IMR-90 (cell line): Measurements from ENCODE around the gene GPATCH2. TPM values are rescaled to one million over a fixed set of nuclear protein-coding genes. Genes with fewer than 3 reads are reported as not detected.

Source experiments
- ATAC-seq: fragments of 200-7000 bp; cut with Tn5 transposase; 2 replicates; pipeline ENCODE4 v1.9.1; 2020; ENCODE audit warnings: low read depth, mild to moderate bottlenecking, moderate library complexity
- BruUV-seq: library from RNA; stranded (reverse); fragments of 400-500 nt; replicated peaks from 2 replicates; lab custom pipeline; 2021; lab: Mats Ljungman, UMichigan
- CTCF ChIA-PET: fragments of 300-600 bp; formaldehyde crosslinking; extraction: SDS; loops from one replicate; lab custom pipeline; 2021; ENCODE audit warnings: antibody characterized with exemption; lab: Yijun Ruan, JAX
- POLR2A ChIA-PET: fragments of 300-600 bp; sonication (Branson Sonifier 250); formaldehyde crosslinking; loops from one replicate; lab custom pipeline; 2022; ENCODE audit warnings: antibody characterized with exemption; ENCODE audit not compliant: unreplicated experiment; lab: Charles Lee
- DNase-seq: peaks from one replicate; pipeline ENCODE4 v3.0.0; 2013
- H2AFZ ChIP-seq: replicated peaks from 2 replicates; pipeline ENCODE3; 2013; ENCODE audit warnings: low read length, mild to moderate bottlenecking; ENCODE audit not compliant: poor library complexity
- H2AK5ac ChIP-seq: 2 replicates; pipeline ENCODE4 v1.6.1; 2013; ENCODE audit warnings: low read depth, low read length, inconsistent platforms
- H2AK9ac ChIP-seq: replicated peaks from 2 replicates; pipeline ENCODE3; 2013; ENCODE audit warnings: mild to moderate bottlenecking, low read depth, low read length, moderate library complexity; ENCODE audit not compliant: poor library complexity
- H2BK120ac ChIP-seq: 2 replicates; pipeline ENCODE4 v1.6.1; 2013; ENCODE audit warnings: low read depth, low read length, inconsistent platforms
- H2BK15ac ChIP-seq: 3 replicates; pipeline ENCODE4 v1.6.1; 2013; ENCODE audit warnings: low read depth, low read length, inconsistent platforms
- H2BK20ac ChIP-seq: 2 replicates; pipeline ENCODE4 v1.6.1; 2013; ENCODE audit warnings: low read depth, mild to moderate bottlenecking, inconsistent platforms, low read length, moderate library complexity
- H2BK5ac ChIP-seq: 2 replicates; pipeline ENCODE4 v1.6.1; 2013; ENCODE audit warnings: mild to moderate bottlenecking, low read depth, low read length, inconsistent platforms; ENCODE audit not compliant: poor library complexity, severe bottlenecking
- H3K14ac ChIP-seq: replicated peaks from 2 replicates; pipeline ENCODE4 v1.6.1; 2013; ENCODE audit warnings: low read depth, low read length, inconsistent platforms
- H3K18ac ChIP-seq: 2 replicates; pipeline ENCODE4 v1.6.1; 2013; ENCODE audit warnings: low read depth, low read length, control low read depth
- H3K23ac ChIP-seq: 2 replicates; pipeline ENCODE4 v1.6.1; 2013; ENCODE audit warnings: low read depth, low read length, inconsistent platforms
- H3K27ac ChIP-seq: 2 replicates; pipeline ENCODE4 v1.5.1; 2013; ENCODE audit warnings: mild to moderate bottlenecking, control low read depth, low read length; ENCODE audit not compliant: insufficient read depth
- H3K27me3 ChIP-seq: 2 replicates; pipeline ENCODE4 v1.6.1; 2013; ENCODE audit warnings: low read length; ENCODE audit not compliant: control insufficient read depth, insufficient read depth
- H3K36me3 ChIP-seq: 2 replicates; pipeline ENCODE4 v1.6.1; 2013; ENCODE audit warnings: low read length, mixed read lengths; ENCODE audit not compliant: control insufficient read depth, insufficient read depth
- H3K4ac ChIP-seq: 2 replicates; pipeline ENCODE4 v1.6.1; 2013; ENCODE audit warnings: low read depth, low read length, inconsistent platforms
- H3K4me1 ChIP-seq: 2 replicates; pipeline ENCODE4 v1.6.1; 2013; ENCODE audit warnings: low read length, mixed read lengths; ENCODE audit not compliant: control insufficient read depth, insufficient read depth
- H3K4me2 ChIP-seq: 2 replicates; pipeline ENCODE4 v1.6.1; 2013; ENCODE audit warnings: low read depth, mild to moderate bottlenecking, control low read depth, low read length, moderate library complexity
- H3K4me3 ChIP-seq: 2 replicates; pipeline ENCODE4 v1.5.1; 2013; ENCODE audit warnings: low read depth, mild to moderate bottlenecking, control low read depth, low read length, moderate library complexity; ENCODE audit not compliant: insufficient read depth
- H3K56ac ChIP-seq: 2 replicates; pipeline ENCODE4 v1.6.1; 2013; ENCODE audit warnings: low read length, inconsistent platforms; ENCODE audit not compliant: insufficient read depth; ENCODE audit errors: extremely low read depth
- H3K79me1 ChIP-seq, 2 experiments: 2 replicates each; pipeline ENCODE4 v1.6.1; 2013; ENCODE audit warnings: low read length in 2 of 2, inconsistent platforms in 1 of 2, low read depth in 1 of 2
- H3K9ac ChIP-seq: 2 replicates; pipeline ENCODE4 v1.6.1; 2013; ENCODE audit warnings: low read depth, low read length, control low read depth
- H3K9me1 ChIP-seq: 2 replicates; pipeline ENCODE4 v1.6.1; 2013; ENCODE audit warnings: low read length, inconsistent platforms; ENCODE audit not compliant: insufficient read depth
- H3K9me3 ChIP-seq: 2 replicates; pipeline ENCODE4 v1.6.1; 2013; ENCODE audit warnings: low read length; ENCODE audit not compliant: control insufficient read depth, insufficient read depth
- H4K20me1 ChIP-seq: 2 replicates; pipeline ENCODE4 v1.6.1; 2013; ENCODE audit warnings: low read length, inconsistent platforms; ENCODE audit not compliant: insufficient read depth
- H4K5ac ChIP-seq: 2 replicates; pipeline ENCODE4 v1.6.1; 2013; ENCODE audit warnings: mild to moderate bottlenecking, low read depth, low read length, control low read depth
- H4K8ac ChIP-seq, 2 experiments: 2 replicates each; pipeline ENCODE4 v1.6.1; 2013; ENCODE audit warnings: low read depth in 2 of 2, low read length in 2 of 2, control low read depth in 1 of 2, inconsistent platforms in 1 of 2
- H4K91ac ChIP-seq: 2 replicates; pipeline ENCODE4 v1.6.1; 2013; ENCODE audit warnings: low read depth, low read length, inconsistent platforms; ENCODE audit not compliant: insufficient read depth
- CEBPB ChIP-seq: IDR thresholded peaks from 2 replicates; pipeline ENCODE4 v1.6.1; 2012; ENCODE audit warnings: low read depth, low read length, improper control_type of control experiment
- CHD1 ChIP-seq: IDR thresholded peaks from 2 replicates; pipeline ENCODE4 v1.6.1; 2012; ENCODE audit warnings: low read depth, low read length, improper control_type of control experiment
- CTCF ChIP-seq: conservative IDR thresholded peaks from 2 replicates; pipeline ENCODE4 v1.5.1; 2012; ENCODE audit warnings: mild to moderate bottlenecking, low read depth, low read length, improper control_type of control experiment
- ELK1 ChIP-seq: fragments of 150-350 bp; IDR thresholded peaks from 2 replicates; pipeline ENCODE4 v1.6.1; 2016; ENCODE audit warnings: low read depth, mild to moderate bottlenecking, low read length, moderate library complexity, borderline replicate concordance
- MAFK ChIP-seq: IDR thresholded peaks from 2 replicates; pipeline ENCODE4 v1.6.1; 2012; ENCODE audit warnings: low read depth, low read length, improper control_type of control experiment
- MXI1 ChIP-seq: IDR thresholded peaks from 2 replicates; pipeline ENCODE4 v1.6.1; 2012; ENCODE audit warnings: low read depth, mild to moderate bottlenecking, low read length, moderate library complexity, borderline replicate concordance
- NFE2L2 ChIP-seq: fragments of 150-350 bp; IDR thresholded peaks from 2 replicates; pipeline ENCODE4 v1.6.1; 2016; ENCODE audit warnings: low read depth, mild to moderate bottlenecking, low read length
- POLR2A ChIP-seq: IDR thresholded peaks from 2 replicates; pipeline ENCODE4 v1.6.1; 2012; ENCODE audit warnings: mild to moderate bottlenecking, low read depth, low read length
- RAD21 ChIP-seq: IDR thresholded peaks from 2 replicates; pipeline ENCODE4 v1.6.1; 2012; ENCODE audit warnings: low read length, improper control_type of control experiment
- RCOR1 ChIP-seq: IDR thresholded peaks from 2 replicates; pipeline ENCODE4 v1.6.1; 2012; ENCODE audit warnings: mild to moderate bottlenecking, low read length, improper control_type of control experiment; ENCODE audit not compliant: insufficient replicate concordance
- RFX5 ChIP-seq: IDR thresholded peaks from 2 replicates; pipeline ENCODE4 v1.8.0; 2012; ENCODE audit warnings: low read depth, mild to moderate bottlenecking, low read length, moderate library complexity
- USF2 ChIP-seq: fragments of 150-350 bp; IDR thresholded peaks from 2 replicates; pipeline ENCODE4 v1.6.1; 2017; ENCODE audit warnings: mild to moderate bottlenecking, antibody characterized with exemption, low read length, low read depth
- WGBS, 2 experiments: methylation state at CpG; one replicate each; pipeline versions ENCODE4 v1.1.5 to v1.1.7; 2013; ENCODE audit warnings: missing lambda C conversion rate in 2 of 2; ENCODE audit not compliant: insufficient read length in 1 of 2; ENCODE audit errors: extremely low coverage in 2 of 2; 5-methylcytosine and 5-hydroxymethylcytosine counted together
- dilution Hi-C: fragments of 300-500 bp; cut with HindIII; formaldehyde crosslinking; loops from one replicate; pipeline ENCODE4 v1.14.3; 2018; ENCODE audit warnings: low sequenced_read_pairs; ENCODE audit not compliant: unreplicated experiment
- in situ Hi-C: fragments of 300-500 bp; cut with MboI; formaldehyde crosslinking; loops from 3 replicates; pipeline ENCODE4 v1.14.3; 2019; ENCODE audit warnings: low sequenced_read_pairs, inconsistent platforms, mixed read lengths
- intact Hi-C: fragments of 100-400 bp; cut with micrococcal nuclease; formaldehyde crosslinking; loops from 2 replicates; pipeline ENCODE4 v1.10.0; 2022
- polyA plus RNA-seq, 3 experiments: library from polyadenylated mRNA; depleted of rRNA; stranded (reverse); fragments of >200 nt; gene quantifications; 2 replicates each; pipeline ENCODE4 v1.2.3, GENCODE V29; 2012; ENCODE audit warnings: low replicate concordance in 1 of 3
- total RNA-seq: library from RNA; depleted of rRNA; stranded (reverse); fragments of >200 nt; gene quantifications from 2 replicates; pipeline ENCODE4 v1.2.3, GENCODE V29; 2012

GPATCH2 gene
- total and polyA plus RNA-seq, 2 of the 4 experiments (the other 2 are of a cell fraction) = 4.7 to 11.8 TPM

GRCh38 chr1:217534566-217534965, 96.3 kb downstream of the GPATCH2 start:
- Histone ChIP-seq H2AFZ (no peak overlapping the region), H3K4ac (no peak overlapping the region), H2BK20ac (no peak overlapping the region), H3K27me3 (no peaks in the 10 kb centered on the region), H2BK15ac (no peak overlapping the region), H3K18ac (no peak overlapping the region), H3K56ac (no peak overlapping the region), H3K4me3 (no peak overlapping the region), H4K5ac (no peak overlapping the region), H3K4me1 (no peaks in the 10 kb centered on the region), H3K23ac (no peak overlapping the region), H2AK5ac (no peak overlapping the region), H2BK120ac (no peak overlapping the region), H3K14ac (no peak overlapping the region), H4K91ac (no peak overlapping the region), H2BK5ac (no peak overlapping the region), H3K4me2 (no peak overlapping the region), H3K9me3 (no peaks in the 10 kb centered on the region), H4K8ac (no peak overlapping the region), H3K9ac (no peak overlapping the region), H4K20me1 (no peaks in the 10 kb centered on the region), H3K9me1 (no peaks in the 10 kb centered on the region), H3K27ac (no peak overlapping the region), H3K79me1 (peaks cover 2 to 3% of the 10 kb centered on the region in 2 experiments; a peak in 1 of 4 replicates), H2AK9ac (no peak overlapping the region), H3K36me3 (no peaks in the 10 kb centered on the region)
- BruUV-seq = no TSS peak
- ChIA-PET CTCF (no interaction called here), POLR2A (interaction anchor here (0.6 kb wide), 1 partner anchor 40 kb away, joined by 3 read pairs; no protein-coding TSS in a partner anchor)
- no peak for DNase-seq
- intact Hi-C loops (no loop called here), dilution Hi-C loops (no loop called here), in situ Hi-C loops (no loop called here)
- TF ChIP-seq USF2 (no peak), CEBPB (no peak), RAD21 (no peak), MAFK (no peak), NFE2L2 (no peak), RFX5 (no peak), MXI1 (no peak), RCOR1 (no peak), CTCF (no peak), CHD1 (no peak), POLR2A (no peak), ELK1 (no peak)
- WGBS, 2 experiments = no CpG with 5 or more reads among the region's 1 CpG
- no peak for ATAC-seq
